ENCODE results near the gene DCAF12.
A peak's percentile ranks its signal among the peaks of the same experiment; 100 is the strongest.

Gene DCAF12

GRCh38 chr9:34125681-34126206, 754 bp downstream of the DCAF12 start:
- DNase-seq (ENCODE audit: low spot score): peak; percentile 31

- DNase-seq (ENCODE audit: low spot score): no peak
These were observed 1.6 kb downstream of the DCAF12 start for GRCh38 chr9:34124926-34125325.

GRCh38 chr9:34124099-34124498, 2.4 kb downstream of the DCAF12 start:
- no peak for DNase-seq (ENCODE audit: low spot score)

GRCh38 chr9:34123682-34124081, 2.8 kb downstream of the DCAF12 start:
- no peak for DNase-seq (ENCODE audit: low spot score)

- no peak for DNase-seq (ENCODE audit: low spot score)
These were observed 4.5 kb downstream of the DCAF12 start for GRCh38 chr9:34121996-34122395.

- no peak for DNase-seq (ENCODE audit: low spot score)
These were observed 6.8 kb downstream of the DCAF12 start for GRCh38 chr9:34119713-34120112.

GRCh38 chr9:34114436-34114835, 12.1 kb downstream of the DCAF12 start:
- DNase-seq (ENCODE audit: low spot score): no peak

GRCh38 chr9:34106110-34106509, 20.4 kb downstream of the DCAF12 start:
- no peak for DNase-seq (ENCODE audit: low spot score)

GRCh38 chr9:34102796-34103195, 23.7 kb downstream of the DCAF12 start:
- DNase-seq (ENCODE audit: low spot score): no peak

GRCh38 chr9:34098307-34098706, 28.2 kb downstream of the DCAF12 start:
- no peak for DNase-seq (ENCODE audit: low spot score)

GRCh38 chr9:34097865-34098264, 28.6 kb downstream of the DCAF12 start:
- DNase-seq (ENCODE audit: low spot score): no peak

GRCh38 chr9:34096751-34097150, 29.7 kb downstream of the DCAF12 start:
- no peak for DNase-seq (ENCODE audit: low spot score)

GRCh38 chr9:34093578-34093977, 32.9 kb downstream of the DCAF12 start:
- no peak for DNase-seq (ENCODE audit: low spot score)

GRCh38 chr9:34089311-34089710, 37.2 kb downstream of the DCAF12 start:
- DNase-seq (ENCODE audit: low spot score): no peak

- DNase-seq (ENCODE audit: low spot score): no peak
These were observed 39.1 kb downstream of the DCAF12 start for GRCh38 chr9:34087370-34087769.

GRCh38 chr9:34086864-34087263, 39.6 kb downstream of the DCAF12 start:
- no peak for DNase-seq (ENCODE audit: low spot score)

GRCh38 chr9:34085581-34086500, 40.7 kb downstream of the DCAF12 start:
- DNase-seq (ENCODE audit: low spot score): no peak

GRCh38 chr9:34084562-34084961, 41.9 kb downstream of the DCAF12 start:
- DNase-seq (ENCODE audit: low spot score): peak; percentile 96

GRCh38 chr9:34079181-34079580, 47.3 kb downstream of the DCAF12 start:
- no peak for DNase-seq (ENCODE audit: low spot score)

GRCh38 chr9:34072868-34073590, 53.5 kb downstream of the DCAF12 start:
- DNase-seq (ENCODE audit: low spot score): no peak

GRCh38 chr9:34072410-34072809, 54.1 kb downstream of the DCAF12 start:
- no peak for DNase-seq (ENCODE audit: low spot score)

- no peak for DNase-seq (ENCODE audit: low spot score)
These were observed 55.7 kb downstream of the DCAF12 start for GRCh38 chr9:34070606-34071324.
